Measurements from ENCODE around the gene CLCN1. TPM values are rescaled to one million over a fixed set of nuclear protein-coding genes. Genes with fewer than 3 reads are reported as not detected.

CLCN1 gene
- total RNA-seq, 1 experiment from 2014 or later, result 0.13 TPM

GRCh38 chr7:143271240-143271639 is 44.7 kb upstream of the CLCN1 start:
- no peak overlapping the region for H3K14ac ChIP-seq (ENCODE audit: insufficient read depth, low read length)
- H3K79me1 ChIP-seq (ENCODE audit: insufficient read depth, low read depth, low read length, poor library complexity, severe bottlenecking), result no peaks in the 10 kb centered on the region
- no peak overlapping the region for H2BK20ac ChIP-seq (ENCODE audit: low read depth, low read length, poor library complexity, severe bottlenecking)
- no peak overlapping the region for H4K8ac ChIP-seq (replicated peaks; ENCODE audit: insufficient read length, low read depth, low read length)
- H3K9me3 ChIP-seq (ENCODE audit: control insufficient read depth, low read depth, low read length), result no peaks in the 10 kb centered on the region
- no peak overlapping the region for H3K56ac ChIP-seq (ENCODE audit: insufficient read length, low read depth, low read length)
- no peaks in the 10 kb centered on the region for H3K9me3 Mint-ChIP-seq
- H3K27ac ChIP-seq (ENCODE audit: insufficient read length, low read depth, low read length), result no peak overlapping the region
- no peaks in the 10 kb centered on the region for H3K79me2 ChIP-seq (ENCODE audit: insufficient read depth, low read length)
- H3T11ph ChIP-seq (ENCODE audit: low read length), result no peak overlapping the region
- H2BK15ac ChIP-seq (ENCODE audit: low read depth, low read length), result no peak overlapping the region
- no peak overlapping the region for H3K4me3 Mint-ChIP-seq
- no peak overlapping the region for H3K4me2 ChIP-seq (ENCODE audit: insufficient read depth, insufficient read length, low read length)
- peaks cover 10% of the 10 kb centered on the region for H3K27me3 Mint-ChIP-seq (ENCODE audit: low read depth)
- H4K91ac ChIP-seq (ENCODE audit: insufficient read length, low read depth, low read length), result no peak overlapping the region
- no peak overlapping the region for H3K9ac ChIP-seq (ENCODE audit: extremely low read depth, insufficient read length, low read length)
- no peaks in the 10 kb centered on the region for H4K20me1 ChIP-seq (ENCODE audit: control insufficient read depth, insufficient read depth, insufficient read length)
- H2BK5ac ChIP-seq (ENCODE audit: insufficient read length, low read length), result no peak overlapping the region
- no peak overlapping the region for H2AFZ ChIP-seq (ENCODE audit: low read length)
- H3K18ac ChIP-seq (ENCODE audit: insufficient read length, low read depth, low read length), result no peak overlapping the region
- no peak overlapping the region for H2BK120ac ChIP-seq (ENCODE audit: low read depth, low read length, poor library complexity, severe bottlenecking)
- H3K4me1 Mint-ChIP-seq, result no peaks in the 10 kb centered on the region
- no peaks in the 10 kb centered on the region for H3K23me2 ChIP-seq (ENCODE audit: insufficient read length, low read depth, low read length, poor library complexity, severe bottlenecking)
- no CpG with 5 or more reads among the region's 1 CpG for WGBS (ENCODE audit: extremely low coverage, insufficient read length, low lambda C conversion rate)
- no peak for TF ChIP-seq CTCF (conservative IDR thresholded peaks at IDR 0.05)
- H2AK5ac ChIP-seq (ENCODE audit: insufficient read length, low read length), result no peak overlapping the region
- no peaks in the 10 kb centered on the region for H3K27me3 ChIP-seq (ENCODE audit: insufficient read depth, low read length)
- H3K4ac ChIP-seq (ENCODE audit: low read depth, low read length), result no peak overlapping the region
- no peak overlapping the region for H2BK12ac ChIP-seq (ENCODE audit: insufficient read length, low read depth, low read length)
- H3K4me1 ChIP-seq (ENCODE audit: insufficient read depth, low read length), result no peaks in the 10 kb centered on the region
- DNase-seq, result no peak
- H4K5ac ChIP-seq (ENCODE audit: insufficient read length, low read depth, low read length), result no peak overlapping the region
- H3K23ac ChIP-seq (ENCODE audit: insufficient read length, low read depth, low read length), result no peak overlapping the region
- no peak overlapping the region for H3K27ac Mint-ChIP-seq
- H3K36me3 Mint-ChIP-seq (ENCODE audit: insufficient read depth in 1 of 3, low read depth in 3 of 3), result peaks cover 0 to 10% (median 10%) of the 10 kb centered on the region in 3 experiments; a peak in 4 of 7 replicates
